Thyroid gland (tissue), 4 donors: ENCODE measurements around the gene C19orf38.

ENCODE experiments used
- CTCF ChIP-seq, 6 experiments: fragments of 200-600 bp in 3 of 6; fragments of 450-650 bp in 3 of 6; sonication (generic) in 3 of 6; IDR thresholded peaks; one replicate each; pipeline ENCODE4 v1.5.1; 2016 to 2019; ENCODE audit warnings: antibody characterized with exemption in 6 of 6, mild to moderate bottlenecking in 2 of 6, inconsistent platforms in 1 of 6, moderate library complexity in 1 of 6
- POLR2A ChIP-seq, 2 donors: fragments of 450-650 bp; IDR thresholded peaks; one replicate each; pipeline ENCODE4 v1.6.1; 2017; ENCODE audit warnings: antibody characterized with exemption in 2 of 2, mild to moderate bottlenecking in 2 of 2, moderate library complexity in 1 of 2

- TF ChIP-seq CTCF (IDR thresholded peaks at IDR 0.05) (no peak), POLR2A (IDR thresholded peaks at IDR 0.05) (no peak)
Observed at GRCh38 chr19:10805758-10806247, 42.4 kb upstream of the C19orf38 start.
